HepG2 (cell line): ENCODE measurements around the gene SDF2. TPM values are rescaled to one million over a fixed set of nuclear protein-coding genes. Genes with fewer than 3 reads are reported as not detected.
A peak's percentile ranks its signal among the peaks of the same experiment; 100 is the strongest.

ENCODE experiments used
- ARID5B ChIP-seq: IDR thresholded peaks from 2 replicates; pipeline ENCODE4 v1.4.0; 2020; ENCODE audit warnings: mild to moderate bottlenecking, missing genetic modification reagents
- FOXA3 ChIP-seq: IDR thresholded peaks from 2 replicates; pipeline ENCODE4 v1.6.1; 2016; ENCODE audit warnings: missing genetic modification reagents, missing compliant biosample characterization
- NR2F1 ChIP-seq, 2 experiments: fragments of 450-650 bp in 1 of 2; formaldehyde crosslinking in 1 of 2; IDR thresholded peaks; 2 replicates each; pipeline versions ENCODE4 v1.5.0 to v1.6.1; 2016 to 2020; ENCODE audit warnings: mild to moderate bottlenecking in 1 of 2, missing compliant biosample characterization in 1 of 2, missing genetic modification reagents in 1 of 2, moderate library complexity in 1 of 2
- PHF20 ChIP-seq: sonication (generic); formaldehyde crosslinking; IDR thresholded peaks from 2 replicates; pipeline ENCODE4 v1.5.0; 2020; ENCODE audit warnings: mild to moderate bottlenecking, missing genetic modification reagents
- TFAP4 ChIP-seq: sonication (generic); IDR thresholded peaks from 2 replicates; pipeline ENCODE4 v1.6.1; 2016; ENCODE audit warnings: low read depth, borderline replicate concordance
- THAP7 ChIP-seq: sonication (generic); formaldehyde crosslinking; IDR thresholded peaks from 2 replicates; pipeline ENCODE4 v1.8.1; 2023; ENCODE audit warnings: mild to moderate bottlenecking, missing genetic modification reagents
- ZFP90 ChIP-seq: sonication (generic); formaldehyde crosslinking; IDR thresholded peaks from 2 replicates; pipeline ENCODE4 v1.8.0; 2022; ENCODE audit warnings: missing genetic modification reagents, mild to moderate bottlenecking, inconsistent platforms, borderline replicate concordance
- ZIK1 ChIP-seq: sonication (generic); formaldehyde crosslinking; IDR thresholded peaks from 2 replicates; pipeline ENCODE4 v1.5.0; 2020; ENCODE audit warnings: mild to moderate bottlenecking, low read depth, missing genetic modification reagents, borderline replicate concordance
- ZNF124 ChIP-seq: sonication (generic); formaldehyde crosslinking; IDR thresholded peaks from 2 replicates; pipeline ENCODE4 v1.4.0; 2020; ENCODE audit warnings: missing genetic modification reagents
- ZNF20 ChIP-seq: sonication (generic); formaldehyde crosslinking; IDR thresholded peaks from 2 replicates; pipeline ENCODE4 v1.4.0; 2020; ENCODE audit warnings: mild to moderate bottlenecking, moderate library complexity, missing genetic modification reagents
- ZNF407 ChIP-seq: sonication (generic); formaldehyde crosslinking; IDR thresholded peaks from one replicate; pipeline ENCODE4 v1.5.1; 2020; ENCODE audit warnings: mild to moderate bottlenecking, missing genetic modification reagents; ENCODE audit errors: not compliant biosample characterization
- ZNF713 ChIP-seq: sonication (generic); formaldehyde crosslinking; IDR thresholded peaks from 2 replicates; pipeline ENCODE4 v1.4.0; 2020; ENCODE audit warnings: mild to moderate bottlenecking, missing genetic modification reagents
- ZNF781 ChIP-seq: sonication (generic); formaldehyde crosslinking; IDR thresholded peaks from 2 replicates; pipeline ENCODE4 v1.5.1; 2020; ENCODE audit warnings: borderline replicate concordance, mild to moderate bottlenecking, missing genetic modification reagents; ENCODE audit errors: not compliant biosample characterization
- polyA plus RNA-seq, 8 experiments: library from polyadenylated mRNA; depleted of rRNA in 3 of 8; stranded (reverse) in 7 of 8; unstranded in 1 of 8; fragments of >200 nt; fragmentation: Illumina TruSeq in 4 of 8; extraction: Trizol in 4 of 8; gene quantifications; 2 replicates each; pipeline versions ENCODE4 v1.2.1 to v1.2.3, GENCODE V29; 2011 to 2016; ENCODE audit warnings: low read depth in 4 of 8, missing spikeins in 1 of 8, mixed read lengths in 1 of 8; ENCODE audit not compliant: insufficient read depth in 1 of 8
- total RNA-seq, 5 experiments: library from RNA; depleted of rRNA; stranded (reverse); fragments of >200 nt; fragmentation: Illumina TruSeq; extraction: Trizol; gene quantifications; 2 replicates each; pipeline ENCODE4 v1.2.3, GENCODE V29; 2016; ENCODE audit warnings: low read depth in 1 of 5

Gene SDF2
- total and polyA plus RNA-seq, 2 of the 13 experiments (the other 11 are each of a cell fraction or from before 2014, with no cell fraction given), result 58.2 to 58.4 TPM

- no peak for TF ChIP-seq ZNF407 (CRISPR knock-in tag)
- peak; percentile 94 for TF ChIP-seq PHF20 (CRISPR knock-in tag)
- TF ChIP-seq THAP7, result no peak
- no peak for TF ChIP-seq TFAP4
- no peak for TF ChIP-seq ZNF20 (CRISPR knock-in tag)
- no peak for TF ChIP-seq ARID5B (CRISPR knock-in tag)
- no peak for TF ChIP-seq NR2F1 (CRISPR knock-in tag; IDR thresholded peaks at IDR 0.05)
- TF ChIP-seq ZNF781 (CRISPR knock-in tag), result peak; percentile 8
- no peak for TF ChIP-seq ZNF713 (CRISPR knock-in tag)
- peak; percentile 36; the same call in 1 of the 2 replicates for TF ChIP-seq FOXA3 (CRISPR knock-in tag)
- 0 out of 2 replicates have a peak, but pooled peaks have one; percentile 38 for TF ChIP-seq ZNF124 (CRISPR knock-in tag)
- TF ChIP-seq ZFP90 (CRISPR knock-in tag), result no peak; the same call in 1 of the 2 replicates
- TF ChIP-seq ZIK1 (CRISPR knock-in tag), result no peak
Observed at GRCh38 chr17:28661635-28662526, at the start of gene SDF2, which contains the start of gene SUPT6H (continued).
